ENCODE measurements around the gene SFI1.

Gene SFI1

DNA sequence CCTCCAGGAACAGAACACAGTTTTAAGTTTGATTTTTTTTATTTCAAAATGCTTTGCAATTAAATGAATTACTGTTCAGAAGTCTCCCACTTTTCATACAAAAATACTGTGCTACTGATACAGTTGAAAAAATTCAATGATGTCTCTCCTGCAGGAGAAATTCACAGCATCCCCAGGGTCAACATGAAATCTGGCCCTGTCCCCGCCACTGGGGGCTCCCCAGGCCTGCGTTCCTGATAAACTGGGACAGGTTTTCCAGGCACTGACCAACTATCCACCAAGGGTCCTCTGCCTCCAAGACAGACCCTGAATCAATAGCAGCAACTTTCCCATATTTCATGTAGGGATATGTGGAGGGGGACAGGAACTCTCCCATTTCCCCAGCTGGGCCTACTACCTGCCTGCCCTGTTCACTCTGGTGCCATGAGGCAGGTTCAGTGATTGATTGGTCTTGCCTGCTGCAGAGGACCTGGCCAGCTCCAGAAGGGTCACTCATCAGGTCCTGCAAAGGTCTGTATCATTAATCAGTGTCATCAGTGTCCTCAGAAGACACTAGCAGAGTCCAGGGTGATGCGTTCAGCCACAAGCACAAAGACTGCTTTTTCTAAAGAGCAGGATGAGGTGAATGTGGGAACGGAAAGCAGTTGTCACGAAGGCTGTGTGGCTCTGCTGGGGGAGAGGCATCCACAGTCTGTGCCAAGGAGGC is 122.3 kb downstream of the SFI1 start:
- no peak for DNase-seq (ENCODE audit: low spot score)

DNA sequence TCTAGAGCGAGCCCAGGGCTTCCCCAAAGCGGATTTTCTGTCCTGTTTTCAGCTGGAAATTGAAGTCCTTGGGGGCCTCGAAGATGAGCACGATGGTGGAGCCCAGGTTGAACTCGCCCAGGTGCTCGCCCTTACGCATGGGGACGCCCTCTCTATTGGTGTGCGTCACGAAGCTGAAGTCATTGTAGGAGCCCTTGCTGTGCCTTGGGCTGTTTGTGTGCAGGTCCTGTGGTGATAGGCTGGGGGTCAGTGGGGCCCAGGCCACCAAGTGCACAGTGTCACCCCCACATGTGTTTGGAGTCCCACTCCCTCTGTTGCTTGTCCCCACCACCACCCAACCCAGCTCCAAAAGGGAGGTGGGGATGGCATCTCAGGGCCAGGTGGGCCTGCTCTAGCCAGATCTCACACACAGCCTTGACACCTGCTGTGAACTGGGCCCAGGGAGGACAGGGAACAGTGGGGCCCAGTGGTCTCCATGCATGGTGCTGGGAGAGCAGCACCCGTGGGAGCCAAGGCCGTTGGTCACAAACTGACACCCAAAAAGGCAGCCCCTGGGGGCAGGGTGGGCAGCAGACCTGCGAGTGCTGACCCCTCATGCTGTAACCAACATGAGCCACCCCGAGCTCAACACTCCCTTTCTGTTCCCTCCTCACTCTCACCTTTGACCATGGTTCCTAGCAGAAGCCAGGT is 123.4 kb downstream of the SFI1 start:
- no peak for DNase-seq (ENCODE audit: low spot score)

DNA sequence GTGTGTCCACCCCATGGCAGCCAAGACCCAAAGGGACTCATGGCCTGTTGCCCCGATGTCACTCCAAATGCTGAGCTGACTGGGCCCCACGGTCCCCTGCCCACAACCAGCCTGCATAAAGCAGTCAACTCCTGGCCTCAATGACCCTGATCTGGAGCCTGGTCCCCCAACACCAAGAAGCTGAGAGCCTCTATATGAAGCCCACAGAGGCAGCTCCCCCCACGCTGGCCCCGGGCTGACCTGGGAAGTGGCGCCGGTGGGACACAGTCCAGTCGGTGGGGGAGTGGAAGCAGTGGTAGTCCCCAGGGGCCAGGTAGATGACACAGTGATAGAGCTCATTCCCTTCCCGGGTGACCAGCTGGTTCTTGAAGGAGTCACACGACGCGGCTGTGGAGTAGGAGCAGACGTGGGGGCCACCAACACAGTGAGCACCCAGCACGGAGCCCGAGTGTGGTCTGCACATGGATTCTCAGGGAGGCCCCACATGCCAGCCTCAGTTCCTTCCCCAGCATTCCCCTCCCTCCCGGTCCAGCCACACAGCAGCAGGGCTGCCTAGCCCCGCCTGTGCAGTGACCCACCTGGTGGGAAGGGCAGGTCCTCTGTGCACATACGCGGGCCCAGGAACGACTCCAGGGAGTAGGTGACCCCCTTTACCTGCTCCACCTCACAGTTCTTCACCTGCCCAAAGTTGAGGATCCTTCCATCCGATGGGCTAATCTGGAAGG is 124.6 kb downstream of the SFI1 start:
- no peak for DNase-seq (ENCODE audit: low spot score)

DNA sequence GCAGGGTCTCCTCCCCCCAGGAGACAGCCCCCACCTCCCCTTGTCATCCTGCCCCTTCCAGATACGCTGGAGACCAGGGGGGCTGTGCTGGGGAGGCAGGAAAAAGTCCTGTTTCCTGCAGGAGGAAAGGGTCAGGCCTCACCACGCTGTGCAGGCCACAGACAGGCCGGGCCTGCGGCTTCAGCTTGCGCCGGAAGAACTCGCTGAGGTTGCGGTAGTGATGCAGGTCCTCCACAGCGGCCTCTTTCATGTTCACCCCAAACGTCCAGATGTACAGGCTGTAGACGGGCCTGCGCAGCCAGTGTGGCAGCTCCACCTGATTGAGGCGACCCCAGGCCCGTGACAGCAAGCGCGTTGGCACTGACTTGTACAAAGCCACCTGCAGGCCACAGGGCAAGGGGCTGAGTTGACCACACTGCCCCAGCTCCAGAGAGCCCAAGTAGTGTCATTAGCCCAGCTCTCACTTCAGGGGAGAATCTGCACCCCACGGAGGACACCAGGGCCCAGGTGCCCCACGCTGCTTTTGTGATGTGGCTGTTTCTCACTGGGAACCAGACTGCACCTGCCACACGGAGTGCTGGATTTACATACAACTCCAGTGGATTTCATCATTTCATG is 125.3 kb downstream of the SFI1 start:
- DNase-seq (ENCODE audit: low spot score) = no peak

DNA sequence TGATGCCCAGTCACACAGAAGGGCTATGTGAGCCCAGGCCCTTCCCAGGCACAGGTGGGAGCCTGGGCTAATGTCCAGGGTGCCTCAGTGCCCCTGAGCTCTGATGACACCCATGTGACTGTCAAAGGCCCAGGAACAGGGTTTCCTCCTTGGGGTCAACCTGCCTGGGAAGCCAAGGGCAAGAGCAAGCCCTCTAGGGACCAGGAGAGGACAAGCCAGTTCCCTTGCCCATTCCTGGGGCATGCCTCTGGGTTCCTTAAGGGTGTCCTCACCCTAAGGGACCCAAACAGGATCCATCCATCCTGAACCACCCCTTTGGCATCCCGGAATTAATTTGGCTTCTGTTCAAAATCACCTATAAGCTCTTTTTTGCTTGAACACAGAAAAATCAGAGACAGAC is 126.6 kb downstream of the SFI1 start:
- DNase-seq (ENCODE audit: low spot score) = no peak

DNA sequence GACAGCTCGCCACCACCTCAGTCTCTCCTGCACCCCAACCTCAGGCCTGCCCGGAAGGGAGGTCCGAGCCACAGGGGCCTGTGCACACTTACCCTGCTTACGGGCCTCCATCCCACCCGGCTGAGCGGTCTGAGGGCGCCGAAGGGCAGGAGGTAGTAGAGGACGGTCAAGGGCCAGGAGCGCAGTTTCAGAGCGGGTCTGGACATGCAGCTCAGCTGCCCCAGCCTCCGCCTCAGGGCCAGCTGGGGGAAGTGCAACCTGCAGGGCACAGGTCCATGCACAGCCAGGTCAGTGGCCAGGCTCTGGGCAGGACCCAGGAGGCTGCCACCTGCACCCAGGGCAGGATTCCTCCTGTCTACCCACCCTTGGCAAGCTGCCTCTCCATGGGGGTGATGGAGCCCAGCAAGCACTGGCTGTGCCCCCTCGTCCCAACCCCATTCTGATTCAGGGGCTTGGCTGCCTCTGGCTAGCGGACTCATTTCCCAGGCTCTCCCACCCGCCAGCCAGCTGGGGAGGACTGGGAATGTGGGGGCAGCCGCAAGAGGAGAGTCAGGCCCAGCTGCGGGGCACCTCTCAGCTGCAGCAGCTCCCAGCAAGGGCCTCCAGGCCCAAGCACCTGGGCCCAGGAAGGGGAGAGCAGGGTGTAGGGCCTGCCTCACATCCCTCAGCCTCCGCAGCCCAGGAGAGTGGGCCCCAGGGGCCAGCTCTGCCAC is 127.4 kb downstream of the SFI1 start:
- no peak for DNase-seq (ENCODE audit: low spot score)

DNA sequence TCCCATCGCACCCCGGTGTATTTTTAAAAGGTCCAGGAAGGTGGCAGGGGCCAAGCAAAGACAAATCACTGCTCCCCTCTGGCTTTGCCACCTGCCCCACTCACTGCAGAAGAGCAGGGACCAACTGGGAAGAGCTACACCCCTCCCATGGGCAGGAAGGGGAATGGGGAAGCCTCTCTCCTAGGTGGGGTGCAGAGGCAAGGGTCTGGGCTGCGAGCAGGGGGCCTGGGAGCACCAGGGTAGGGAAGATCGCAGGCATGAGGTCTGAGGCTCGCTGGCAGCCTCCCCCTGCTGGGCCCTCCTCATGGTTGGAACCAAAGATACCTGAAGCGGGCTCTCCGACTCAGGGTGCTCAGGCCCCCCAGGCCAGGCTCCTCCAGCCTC is 128.9 kb downstream of the SFI1 start:
- no peak for DNase-seq (ENCODE audit: low spot score)

DNA sequence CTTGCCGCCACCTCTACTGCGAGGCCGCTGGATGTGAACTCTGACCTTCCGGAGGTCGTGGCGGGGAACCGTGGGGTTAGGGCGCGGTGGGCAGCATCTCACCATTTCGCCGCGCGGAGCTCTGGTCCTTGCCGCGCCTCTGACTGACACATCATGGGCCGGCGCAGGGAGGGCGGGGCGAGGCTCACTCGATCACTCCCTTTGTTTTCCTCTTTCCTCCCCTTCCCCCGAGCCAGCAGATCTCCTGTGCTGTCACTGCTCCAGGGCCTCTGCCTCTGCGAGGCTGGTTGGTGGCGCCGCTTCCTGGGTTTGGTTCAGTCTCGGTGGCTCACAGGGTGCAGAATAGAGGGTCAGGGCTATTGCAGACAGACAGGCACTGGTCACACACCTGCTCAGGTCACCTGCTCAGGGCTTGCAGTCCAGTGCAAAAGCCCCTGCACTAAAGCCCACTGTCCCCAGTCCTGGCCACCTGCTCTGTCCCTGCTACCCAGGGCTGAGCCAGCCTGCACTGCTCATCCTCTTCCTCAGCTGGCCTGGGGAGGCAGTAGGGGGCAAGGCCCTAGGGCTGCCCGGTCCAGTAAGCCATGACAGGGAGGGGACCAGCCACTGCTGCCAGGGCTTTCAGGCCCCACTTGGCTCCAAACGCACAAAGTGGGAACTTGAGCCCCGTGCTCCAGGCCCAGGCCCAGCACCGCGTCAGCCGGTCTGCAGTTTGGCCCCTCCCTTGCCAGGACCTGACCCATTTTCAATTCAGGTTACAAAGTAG is 129.5 kb downstream of the SFI1 start:
- DNase-seq (ENCODE audit: low spot score) = peak; percentile 94

DNA sequence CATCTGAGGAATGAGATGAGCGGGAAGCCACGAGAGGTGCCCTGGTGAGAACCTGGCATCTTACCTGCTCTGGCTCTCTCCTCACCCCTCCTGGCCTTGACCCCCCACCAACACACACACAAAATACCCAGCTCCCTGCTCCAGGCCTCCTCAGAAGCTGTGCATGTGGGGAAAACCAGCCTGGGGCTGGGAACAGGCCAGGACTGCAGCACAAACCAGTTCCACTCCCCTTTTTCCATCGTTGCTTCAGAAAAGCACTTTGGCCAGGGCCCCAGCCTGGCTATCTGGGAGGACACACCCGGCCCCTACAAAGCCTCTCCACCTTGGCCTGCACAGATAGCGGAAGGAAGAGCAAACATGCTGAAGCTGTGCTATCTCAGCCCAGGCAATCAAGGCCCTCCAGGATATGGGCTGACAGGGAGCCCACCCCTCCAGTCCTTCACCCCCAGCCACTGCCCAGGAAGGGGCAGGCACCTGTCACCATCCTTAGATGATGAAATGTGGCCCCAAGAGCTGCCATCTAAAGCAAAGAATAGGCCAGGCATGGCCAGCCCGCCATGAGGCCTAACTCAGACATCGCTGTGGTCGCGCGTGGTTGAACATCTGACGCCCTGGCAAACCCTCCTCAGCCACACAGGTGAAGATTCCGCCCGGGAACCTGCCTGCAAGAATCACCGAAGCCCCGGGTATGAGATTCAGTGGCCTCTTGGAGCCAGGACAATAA is 130.3 kb downstream of the SFI1 start:
- DNase-seq (ENCODE audit: low spot score) = peak; percentile 97

DNA sequence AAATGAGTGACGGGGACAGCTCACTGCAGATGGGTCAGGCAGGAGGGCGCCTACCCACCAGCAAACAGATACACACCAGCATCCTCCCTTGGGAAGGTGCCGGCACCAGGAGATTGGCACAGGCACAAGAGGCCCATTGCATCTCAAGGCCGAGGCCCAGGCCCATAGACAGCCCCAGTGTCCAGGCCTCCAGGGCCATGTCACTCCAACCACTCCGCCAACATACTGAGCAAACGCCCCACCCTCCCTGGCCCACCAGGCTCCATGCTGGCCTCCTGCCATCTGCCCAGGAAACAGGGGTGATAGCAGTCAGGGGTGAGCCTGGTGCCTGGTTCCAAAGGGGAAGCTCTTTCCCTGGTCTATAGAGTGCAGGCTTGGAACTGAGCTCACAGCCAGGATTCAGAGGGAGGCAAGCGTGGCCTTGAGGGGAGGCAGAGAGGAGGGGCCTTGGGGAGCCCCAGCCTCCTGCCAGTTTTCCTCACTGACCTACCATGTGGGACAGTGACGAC is 130.9 kb downstream of the SFI1 start:
- no peak for DNase-seq (ENCODE audit: low spot score)

DNA sequence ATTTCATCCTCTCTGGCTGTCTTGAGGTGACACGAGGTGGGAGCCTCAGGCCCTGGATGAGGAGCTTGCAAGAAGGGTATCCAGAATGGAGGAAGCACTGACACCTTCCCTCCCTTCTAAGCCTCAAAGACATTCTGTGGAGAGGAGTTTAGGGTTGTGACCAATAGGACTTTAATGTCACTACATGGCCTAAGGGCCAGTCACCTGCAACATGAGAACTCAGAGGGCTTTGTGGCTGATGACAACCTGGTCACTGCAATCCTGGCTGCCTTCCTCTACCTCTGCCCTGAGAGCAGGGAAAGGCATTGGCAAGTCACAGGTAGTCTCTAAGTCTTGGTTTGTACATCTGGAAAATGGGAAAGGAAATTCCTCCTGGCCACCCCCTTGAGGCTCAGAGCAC is 132.0 kb downstream of the SFI1 start:
- no peak for DNase-seq (ENCODE audit: low spot score)

DNA sequence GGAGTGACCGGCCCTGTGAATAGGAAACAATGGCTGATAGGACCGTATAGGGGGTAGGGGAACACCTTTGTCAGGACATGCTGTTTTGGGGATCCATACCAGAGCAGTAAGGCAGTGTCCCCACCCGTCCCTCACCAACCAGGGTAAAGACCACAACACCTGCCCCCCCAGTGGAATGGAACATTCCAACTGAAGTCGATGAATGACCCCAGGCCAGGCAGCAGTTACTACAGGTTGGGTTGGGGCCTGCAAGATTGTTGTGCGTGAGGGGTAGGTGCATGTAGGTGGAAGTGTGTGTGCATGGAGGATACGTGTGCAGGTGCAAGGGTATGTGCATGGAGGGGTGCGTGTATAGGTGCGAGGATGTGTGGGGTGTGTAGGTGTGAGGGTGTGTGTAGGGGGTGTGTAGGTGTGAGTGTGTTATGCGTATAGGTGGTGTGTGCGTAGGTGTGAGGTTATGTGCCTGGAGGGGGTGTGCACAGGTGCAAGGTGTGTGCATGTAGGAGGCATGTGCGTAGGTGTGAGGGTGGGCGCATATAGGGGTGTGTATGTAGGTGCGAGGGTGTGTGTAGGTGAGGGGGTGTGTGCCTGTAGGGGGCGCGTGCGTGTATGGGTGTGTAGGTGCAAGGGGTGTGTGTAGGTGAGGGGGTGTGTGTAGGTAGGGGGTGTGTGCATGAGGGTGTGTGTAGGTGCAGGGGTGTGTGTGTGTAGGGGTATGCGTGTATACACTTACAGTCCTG is 132.8 kb downstream of the SFI1 start:
- no peak for DNase-seq (ENCODE audit: low spot score)

DNA sequence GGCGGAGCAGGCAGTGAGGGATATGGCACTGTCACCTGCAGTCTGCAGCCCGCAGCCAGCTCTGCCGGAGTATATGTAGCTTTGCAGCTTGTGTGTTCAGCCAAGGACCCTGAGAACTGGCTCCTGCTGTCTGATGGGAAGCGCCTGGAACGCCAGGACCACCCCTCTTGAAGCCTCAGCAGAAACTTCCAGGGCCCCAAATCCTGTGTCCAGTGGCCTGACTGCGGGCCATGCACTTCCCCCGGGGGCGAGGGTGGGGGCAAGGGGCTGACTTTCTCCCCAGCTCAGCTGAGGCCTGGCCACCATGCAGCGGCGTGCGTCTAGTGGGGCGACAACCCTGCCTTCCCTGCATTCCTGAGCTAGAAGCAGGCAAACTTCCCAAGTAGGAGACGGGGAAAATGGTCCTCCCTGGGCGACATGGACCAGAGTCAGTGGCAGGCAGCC is 133.4 kb downstream of the SFI1 start:
- no peak for DNase-seq (ENCODE audit: low spot score)

DNA sequence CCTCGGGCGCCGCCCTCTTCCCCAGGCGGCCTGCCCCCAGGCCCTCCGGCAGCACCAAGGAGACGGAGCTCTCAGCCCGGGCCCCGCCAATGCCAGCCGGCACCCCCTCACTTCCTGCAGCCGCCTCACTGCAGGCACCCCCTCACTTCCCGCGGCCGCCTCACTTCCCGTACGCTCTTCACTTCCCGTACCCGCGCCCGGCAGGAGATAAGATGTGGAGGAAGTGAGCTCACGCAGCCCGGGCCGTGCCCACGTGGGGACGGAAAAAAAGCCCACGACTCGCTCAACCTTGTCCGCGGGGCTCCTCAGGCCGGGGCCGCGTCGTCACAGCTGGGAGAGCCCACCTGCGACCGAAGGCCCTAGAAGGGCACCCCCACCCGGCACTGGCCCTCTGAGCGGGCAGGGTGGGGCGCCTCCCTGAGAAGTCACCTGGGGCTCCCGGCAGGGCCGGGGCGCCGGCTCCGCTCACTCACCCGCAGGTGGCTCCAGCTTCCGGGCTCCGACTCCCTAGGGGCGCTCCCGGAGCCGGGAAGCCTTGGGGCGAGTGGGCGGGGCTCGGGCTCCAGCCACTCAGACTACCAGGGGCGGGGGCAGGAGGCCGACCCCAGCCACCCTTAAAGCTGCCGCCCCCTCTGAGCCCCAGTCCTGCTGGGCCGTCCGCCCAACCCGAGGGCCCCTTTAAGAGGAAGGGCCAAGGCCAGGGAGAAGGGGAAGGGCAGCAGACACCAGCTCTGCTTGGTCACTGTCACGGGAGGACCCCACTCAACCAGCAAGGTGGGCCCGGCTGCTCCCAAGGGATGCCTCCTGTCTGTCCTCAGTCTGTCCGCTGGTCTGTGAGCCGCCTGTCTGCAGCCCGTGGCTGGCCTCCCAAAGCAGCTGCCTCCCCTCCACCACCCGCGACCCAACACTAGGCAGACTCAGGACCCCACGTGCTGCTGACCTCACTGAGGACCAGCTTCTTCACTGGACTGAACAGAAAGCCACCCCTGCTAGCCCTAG is 134.3 kb downstream of the SFI1 start:
- peak; percentile 73 for DNase-seq (ENCODE audit: low spot score)

DNA sequence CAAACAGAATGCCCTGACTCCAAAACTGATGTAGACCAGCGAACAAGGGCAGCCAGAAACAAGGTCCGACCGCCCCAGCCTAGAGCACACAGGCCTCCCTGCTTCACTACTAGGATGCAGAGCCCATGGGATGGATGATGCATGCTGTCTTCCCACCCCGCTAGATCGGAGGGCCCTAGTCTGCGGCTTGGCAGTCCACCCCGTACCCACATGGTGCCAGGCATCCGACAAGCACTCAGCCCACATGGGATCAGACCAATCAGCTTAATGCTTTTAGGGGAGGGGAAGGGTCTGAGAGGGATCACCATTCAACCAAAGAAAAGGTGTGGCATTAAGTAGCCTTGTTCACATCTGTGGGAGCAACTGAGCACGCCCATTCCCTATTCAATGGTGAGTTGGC is 135.1 kb downstream of the SFI1 start:
- DNase-seq (ENCODE audit: low spot score) = no peak

DNA sequence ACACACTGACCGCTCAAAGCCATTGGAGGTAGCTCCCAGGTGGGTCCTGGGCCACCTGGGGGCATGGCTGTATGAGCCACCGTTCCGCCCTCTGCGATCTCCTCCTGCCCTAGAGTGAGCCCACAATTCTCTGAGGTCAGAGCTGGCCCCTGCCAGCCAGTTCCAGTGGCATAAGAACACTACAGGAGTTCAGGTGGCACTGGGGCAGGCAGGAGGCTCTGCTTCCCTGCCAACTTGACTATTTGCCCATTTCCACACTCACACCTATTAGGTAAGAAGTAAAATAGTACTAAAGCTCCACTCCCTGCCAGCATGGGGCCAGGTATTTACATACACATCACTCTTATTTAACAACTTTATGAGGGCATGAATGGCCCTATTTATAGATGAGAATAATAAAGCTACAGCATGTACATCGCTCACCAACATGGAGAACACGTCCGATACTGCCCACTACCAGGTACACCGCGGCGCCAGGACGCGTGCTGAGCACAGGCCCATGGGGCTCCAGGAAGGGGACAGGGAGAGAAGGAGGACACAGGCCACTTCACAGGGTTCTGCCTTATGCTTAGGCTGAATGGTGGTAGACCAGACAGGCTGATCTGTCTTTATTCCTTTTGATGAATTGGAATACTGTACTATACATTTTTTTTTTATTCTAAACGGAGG is 139.4 kb downstream of the SFI1 start:
- no peak for DNase-seq (ENCODE audit: low spot score)

DNA sequence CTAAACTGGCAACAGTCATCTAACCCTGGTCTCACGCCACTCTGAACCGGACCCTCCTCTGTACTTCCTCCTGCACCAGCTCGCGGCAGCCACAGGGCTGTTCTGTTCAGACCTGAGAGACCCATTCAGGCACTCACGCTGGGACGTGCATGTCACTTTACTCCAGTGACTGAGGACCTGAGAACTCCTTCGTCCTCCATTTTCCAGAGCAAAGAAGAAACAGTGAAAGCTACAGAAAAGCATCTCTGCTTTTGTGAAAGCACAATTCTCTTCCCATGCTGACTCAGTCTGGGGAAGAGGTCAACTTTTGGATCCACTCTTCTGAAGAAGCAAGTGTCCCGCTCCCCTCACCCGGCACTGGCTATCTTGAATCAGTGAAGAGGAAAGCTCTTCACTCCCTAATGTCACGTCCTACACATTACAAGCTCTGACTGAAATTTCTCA is 141.1 kb downstream of the SFI1 start:
- peak; percentile 15 for DNase-seq (ENCODE audit: low spot score)
